Activated CD8-positive, alpha-beta memory T cell treated with anti-CD3 and anti-CD28 coated beads for 48 hours (primary cell): Measurements from ENCODE around the gene C1orf210.

Source experiments
- DNase-seq, 3 experiments: peaks; one replicate each; pipeline ENCODE4 v3.0.0-alpha.2; 2020; ENCODE audit warnings: low read depth in 2 of 3, low spot score in 2 of 3

The C1orf210 gene

DNA sequence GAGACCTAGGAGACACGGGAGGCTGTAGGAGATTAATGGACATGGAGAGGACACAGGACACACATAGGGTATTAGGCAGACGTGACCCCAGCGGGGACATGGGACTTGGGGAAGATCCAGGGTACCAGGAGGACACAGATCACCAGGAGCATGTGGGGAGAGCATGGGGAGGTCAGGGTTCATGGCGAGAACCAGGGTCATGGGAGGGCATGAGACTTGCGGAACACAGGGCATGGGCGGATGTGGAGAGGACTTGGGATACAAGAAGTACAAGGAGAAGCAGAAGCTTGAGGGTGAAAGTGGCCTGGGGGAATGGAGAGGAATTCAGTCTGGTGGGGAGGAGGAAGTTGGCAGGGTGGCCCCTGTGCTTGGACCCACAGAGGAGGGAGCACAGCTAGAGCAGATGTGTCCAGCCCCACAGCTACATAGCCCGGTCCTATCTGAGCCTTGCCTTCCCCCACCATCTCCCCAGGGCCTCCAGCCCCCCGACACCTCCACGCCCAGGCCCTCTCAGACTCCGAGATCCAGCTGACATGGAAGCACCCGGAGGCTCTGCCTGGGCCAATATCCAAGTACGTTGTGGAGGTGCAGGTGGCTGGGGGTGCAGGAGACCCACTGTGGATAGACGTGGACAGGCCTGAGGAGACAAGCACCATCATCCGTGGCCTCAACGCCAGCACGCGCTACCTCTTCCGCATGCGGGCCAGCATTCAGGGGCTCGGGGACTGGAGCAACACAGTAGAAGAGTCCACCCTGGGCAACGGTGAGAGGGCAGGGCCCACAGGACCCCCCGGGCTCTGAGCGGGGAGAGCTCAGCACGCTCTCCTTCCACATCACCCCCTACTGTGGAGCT is 27.5 kb upstream of the C1orf210 start:
- no peak for DNase-seq

DNA sequence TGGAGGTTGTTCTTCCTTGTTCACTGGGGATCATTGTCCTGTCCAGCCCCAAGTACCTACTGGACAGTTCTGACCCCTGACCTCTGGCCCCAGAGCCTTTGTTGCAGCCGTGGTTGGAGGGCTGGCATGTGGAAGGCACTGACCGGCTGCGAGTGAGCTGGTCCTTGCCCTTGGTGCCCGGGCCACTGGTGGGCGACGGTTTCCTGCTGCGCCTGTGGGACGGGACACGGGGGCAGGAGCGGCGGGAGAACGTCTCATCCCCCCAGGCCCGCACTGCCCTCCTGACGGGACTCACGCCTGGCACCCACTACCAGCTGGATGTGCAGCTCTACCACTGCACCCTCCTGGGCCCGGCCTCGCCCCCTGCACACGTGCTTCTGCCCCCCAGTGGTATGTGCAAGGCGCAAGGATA is 26.8 kb upstream of the C1orf210 start:
- DNase-seq: no peak

DNA sequence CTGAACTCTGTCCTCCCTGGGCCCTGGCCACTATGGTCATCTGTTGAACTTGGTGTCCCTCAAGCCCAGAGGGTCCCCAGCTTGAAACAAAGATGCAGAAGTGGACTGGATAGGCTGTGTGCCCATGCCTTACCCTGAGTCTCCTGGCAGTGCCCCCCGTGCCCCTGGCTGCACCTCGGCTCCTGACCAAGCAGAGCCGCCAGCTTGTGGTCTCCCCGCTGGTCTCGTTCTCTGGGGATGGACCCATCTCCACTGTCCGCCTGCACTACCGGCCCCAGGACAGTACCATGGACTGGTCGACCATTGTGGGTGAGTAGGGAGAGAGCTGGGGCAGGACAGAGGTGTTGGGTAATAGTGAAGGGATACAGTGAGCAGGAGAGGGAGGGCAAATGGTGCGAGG is 26.1 kb upstream of the C1orf210 start:
- DNase-seq: no peak

DNA sequence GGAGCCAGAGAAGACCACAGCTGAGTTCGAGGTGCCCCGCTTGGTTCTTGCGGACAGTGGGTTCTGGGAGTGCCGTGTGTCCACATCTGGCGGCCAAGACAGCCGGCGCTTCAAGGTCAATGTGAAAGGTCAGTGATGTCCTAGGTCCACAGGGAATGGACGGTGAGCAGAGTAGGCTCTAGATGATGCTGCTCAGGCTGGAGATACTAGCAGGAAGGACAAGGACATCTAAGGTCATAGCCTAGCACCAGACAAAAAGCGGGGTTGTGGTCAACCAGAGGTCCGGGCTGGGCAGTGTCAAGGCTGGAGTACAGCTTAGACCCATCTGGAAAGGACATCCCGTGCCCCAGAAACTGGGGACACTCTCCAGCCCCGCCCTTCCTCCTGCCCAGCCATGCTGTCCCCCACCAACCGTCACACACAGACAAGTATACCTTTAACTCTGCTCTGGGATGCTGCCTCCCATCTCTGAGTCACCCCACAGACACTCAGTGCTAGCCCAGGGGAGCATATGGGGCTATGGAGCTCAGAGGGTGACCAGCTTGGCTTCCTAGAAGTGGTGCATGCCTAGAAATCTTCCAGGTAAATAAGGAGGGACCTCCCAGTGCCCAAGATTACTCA is 24.1 kb upstream of the C1orf210 start:
- no peak for DNase-seq

DNA sequence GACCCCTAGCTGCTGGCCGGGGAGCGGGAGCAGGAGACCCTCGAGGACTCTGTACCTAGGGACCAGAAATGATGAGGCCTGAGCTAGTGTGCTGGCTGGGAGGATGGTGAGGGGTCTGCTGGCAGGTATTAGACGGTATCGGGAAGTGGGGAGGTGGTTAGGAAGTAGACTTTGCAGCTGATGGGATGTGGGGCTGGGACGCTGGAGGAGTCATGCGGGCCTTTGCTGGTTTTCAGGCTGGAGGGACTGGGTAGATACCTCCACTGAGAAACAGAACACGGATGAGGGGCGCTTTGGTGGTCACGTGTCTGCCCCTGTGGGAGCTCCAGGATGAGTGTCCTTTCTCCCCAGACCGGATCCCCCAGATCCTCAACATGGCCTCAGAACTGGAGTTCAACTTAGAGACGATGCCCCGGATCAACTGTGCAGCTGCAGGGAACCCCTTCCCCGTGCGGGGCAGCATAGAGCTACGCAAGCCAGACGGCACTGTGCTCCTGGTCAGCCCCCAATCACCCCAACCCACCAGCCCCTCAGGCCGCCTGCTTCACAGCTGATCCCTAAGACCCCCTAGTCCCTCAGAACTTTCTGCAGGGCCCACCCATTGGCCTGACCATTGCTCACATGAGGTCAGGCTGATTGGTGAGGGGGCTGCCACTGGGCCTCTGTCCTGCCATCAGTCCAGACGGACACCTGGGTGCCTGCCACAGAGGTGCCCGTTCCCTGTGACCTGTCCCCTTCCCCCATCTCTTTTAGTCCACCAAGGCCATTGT is 23.4 kb upstream of the C1orf210 start:
- DNase-seq: no peak

DNA sequence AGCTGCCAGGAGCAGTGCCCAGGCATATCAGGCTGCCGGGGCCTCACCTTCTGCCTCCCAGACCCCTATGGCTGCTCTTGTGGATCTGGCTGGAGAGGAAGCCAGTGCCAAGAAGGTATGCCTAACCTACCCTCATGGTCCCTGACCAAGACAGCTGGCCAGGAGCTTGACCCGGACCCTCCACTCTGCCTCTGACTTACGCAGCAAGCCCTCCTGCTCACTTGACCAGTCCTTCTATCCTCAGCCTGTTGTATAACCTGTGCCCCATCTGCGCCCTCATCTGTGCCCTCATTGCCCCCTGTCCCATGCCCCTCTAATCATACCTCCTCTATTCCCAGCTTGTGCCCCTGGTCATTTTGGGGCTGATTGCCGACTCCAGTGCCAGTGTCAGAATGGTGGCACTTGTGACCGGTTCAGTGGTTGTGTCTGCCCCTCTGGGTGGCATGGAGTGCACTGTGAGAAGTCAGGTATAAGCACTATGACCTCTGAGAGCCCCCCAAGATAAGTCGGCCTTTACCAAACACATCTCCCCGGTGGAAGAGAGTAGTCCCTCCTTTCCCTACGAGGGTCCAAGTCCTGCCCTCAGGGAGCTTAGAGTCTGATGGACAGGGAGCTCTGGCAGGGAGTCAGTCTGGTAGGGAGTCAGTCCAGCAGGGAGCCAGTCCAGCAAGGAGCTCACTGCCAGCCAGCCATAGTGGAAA is 22.2 kb upstream of the C1orf210 start:
- no peak for DNase-seq

DNA sequence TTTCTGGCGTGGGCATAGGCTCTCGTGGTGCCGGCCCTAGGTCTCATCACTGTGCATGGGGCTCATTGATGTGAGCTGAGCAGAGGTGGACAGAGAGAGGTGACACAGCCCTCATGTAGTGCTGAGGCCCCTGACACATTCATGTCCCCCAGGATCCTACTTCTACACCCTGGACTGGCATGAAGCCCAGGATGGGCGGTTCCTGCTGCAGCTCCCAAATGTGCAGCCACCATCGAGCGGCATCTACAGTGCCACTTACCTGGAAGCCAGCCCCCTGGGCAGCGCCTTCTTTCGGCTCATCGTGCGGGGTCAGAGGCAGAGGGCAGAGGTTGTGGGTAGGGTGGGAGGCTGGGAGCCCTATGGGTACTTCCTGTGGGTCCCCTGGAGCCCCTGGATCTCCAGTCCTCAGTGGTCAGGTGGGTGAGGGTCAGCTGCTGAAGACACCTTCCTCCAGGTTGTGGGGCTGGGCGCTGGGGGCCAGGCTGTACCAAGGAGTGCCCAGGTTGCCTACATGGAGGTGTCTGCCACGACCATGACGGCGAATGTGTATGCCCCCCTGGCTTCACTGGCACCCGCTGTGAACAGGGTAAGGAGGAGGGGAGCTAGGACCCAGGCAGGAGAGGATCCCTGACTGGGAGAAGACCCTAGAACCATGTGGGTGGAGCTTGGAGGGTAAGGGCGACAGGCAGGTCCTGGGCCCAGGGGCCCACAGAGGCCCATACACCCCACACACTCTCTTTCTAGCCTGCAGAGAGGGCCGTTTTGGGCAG is 21.5 kb upstream of the C1orf210 start:
- DNase-seq: no peak

DNA sequence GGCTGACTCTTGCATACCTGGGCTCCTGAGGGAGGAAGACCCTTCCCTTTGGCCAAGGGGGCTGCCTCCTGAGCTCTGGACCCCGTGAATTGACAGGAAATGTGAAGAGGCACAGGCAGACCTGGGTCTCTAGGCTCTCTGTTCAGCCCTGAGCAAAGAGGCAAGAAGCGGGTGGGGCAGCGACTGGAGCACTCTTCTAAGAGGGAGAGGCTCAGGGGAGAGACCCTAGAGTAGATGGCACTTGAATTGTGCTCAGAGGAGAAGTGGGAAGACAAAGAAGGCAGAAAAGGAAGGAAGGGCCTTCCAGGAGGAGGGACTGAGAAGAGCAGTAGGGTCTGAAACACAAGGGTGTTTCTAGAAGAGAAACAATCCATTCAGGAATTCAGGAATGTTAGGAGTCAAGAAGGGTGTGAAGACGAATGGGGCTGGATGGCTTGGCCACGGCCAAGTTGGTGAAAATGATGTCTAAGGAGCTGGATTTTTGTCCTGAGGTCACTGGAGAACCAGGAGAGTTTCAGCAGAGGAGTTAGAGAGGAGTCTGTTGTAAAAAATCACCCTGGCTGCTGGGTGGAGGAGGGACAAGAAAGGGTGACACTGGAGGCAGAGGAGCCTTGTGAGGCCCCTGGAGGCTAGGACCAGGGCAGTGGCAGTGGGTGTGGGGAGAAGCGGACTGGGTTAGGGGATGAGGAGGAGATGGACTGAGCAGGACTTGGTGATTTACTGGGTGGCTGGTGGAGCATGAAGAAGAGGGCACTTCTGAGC is 20.7 kb upstream of the C1orf210 start:
- DNase-seq: no peak

DNA sequence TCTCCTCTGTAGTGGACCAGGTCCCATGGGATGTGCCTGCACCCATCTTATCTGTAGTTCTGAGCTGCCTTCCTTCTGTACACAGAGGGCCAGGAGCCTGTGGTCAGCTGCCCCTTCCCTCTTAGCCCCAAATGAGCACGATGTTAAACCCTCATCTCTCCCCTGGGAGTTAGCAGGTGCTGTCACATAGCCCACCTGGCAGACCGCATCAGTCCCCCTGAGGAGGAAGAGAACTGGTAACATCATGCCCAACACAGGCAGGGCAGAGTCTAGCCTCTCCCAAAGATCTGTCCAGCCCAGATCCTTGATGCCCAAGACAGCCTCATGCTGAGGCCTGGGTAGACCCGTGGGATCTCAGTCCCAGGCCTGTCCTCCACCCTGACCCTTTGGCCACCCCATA is 20.1 kb upstream of the C1orf210 start:
- DNase-seq: no peak

DNA sequence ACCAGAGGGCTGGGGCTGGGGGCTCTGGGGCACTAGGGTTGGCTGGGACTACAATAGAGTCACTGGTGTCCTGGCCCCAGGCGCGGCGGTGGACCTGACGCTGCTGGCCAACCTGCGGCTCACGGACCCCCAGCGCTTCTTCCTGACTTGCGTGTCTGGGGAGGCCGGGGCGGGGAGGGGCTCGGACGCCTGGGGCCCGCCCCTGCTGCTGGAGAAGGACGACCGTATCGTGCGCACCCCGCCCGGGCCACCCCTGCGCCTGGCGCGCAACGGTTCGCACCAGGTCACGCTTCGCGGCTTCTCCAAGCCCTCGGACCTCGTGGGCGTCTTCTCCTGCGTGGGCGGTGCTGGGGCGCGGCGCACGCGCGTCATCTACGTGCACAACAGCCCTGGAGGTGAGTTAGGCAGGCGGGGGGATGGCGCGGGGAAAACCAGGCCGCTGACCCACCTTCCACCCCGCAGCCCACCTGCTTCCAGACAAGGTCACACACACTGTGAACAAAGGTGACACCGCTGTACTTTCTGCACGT is 19.5 kb upstream of the C1orf210 start:
- DNase-seq: no peak

DNA sequence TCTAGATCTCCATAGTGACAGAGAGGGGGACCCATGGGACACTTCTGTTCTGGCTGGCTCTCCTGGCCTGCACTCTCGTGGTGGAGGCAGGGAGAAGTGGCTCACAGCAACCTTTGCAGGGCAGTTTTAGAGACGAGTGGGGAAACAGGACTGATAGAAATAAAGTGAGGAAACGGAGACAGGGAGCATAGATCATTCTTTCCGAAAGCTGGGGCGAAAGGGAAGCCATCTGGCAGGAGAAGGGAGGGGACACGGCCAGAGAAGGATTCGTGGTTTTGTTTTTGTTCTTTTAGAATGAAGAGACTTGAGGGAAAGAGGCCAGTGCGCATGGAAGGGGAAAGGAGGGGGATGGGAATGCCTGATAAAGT is 18.9 kb upstream of the C1orf210 start:
- DNase-seq: no peak

DNA sequence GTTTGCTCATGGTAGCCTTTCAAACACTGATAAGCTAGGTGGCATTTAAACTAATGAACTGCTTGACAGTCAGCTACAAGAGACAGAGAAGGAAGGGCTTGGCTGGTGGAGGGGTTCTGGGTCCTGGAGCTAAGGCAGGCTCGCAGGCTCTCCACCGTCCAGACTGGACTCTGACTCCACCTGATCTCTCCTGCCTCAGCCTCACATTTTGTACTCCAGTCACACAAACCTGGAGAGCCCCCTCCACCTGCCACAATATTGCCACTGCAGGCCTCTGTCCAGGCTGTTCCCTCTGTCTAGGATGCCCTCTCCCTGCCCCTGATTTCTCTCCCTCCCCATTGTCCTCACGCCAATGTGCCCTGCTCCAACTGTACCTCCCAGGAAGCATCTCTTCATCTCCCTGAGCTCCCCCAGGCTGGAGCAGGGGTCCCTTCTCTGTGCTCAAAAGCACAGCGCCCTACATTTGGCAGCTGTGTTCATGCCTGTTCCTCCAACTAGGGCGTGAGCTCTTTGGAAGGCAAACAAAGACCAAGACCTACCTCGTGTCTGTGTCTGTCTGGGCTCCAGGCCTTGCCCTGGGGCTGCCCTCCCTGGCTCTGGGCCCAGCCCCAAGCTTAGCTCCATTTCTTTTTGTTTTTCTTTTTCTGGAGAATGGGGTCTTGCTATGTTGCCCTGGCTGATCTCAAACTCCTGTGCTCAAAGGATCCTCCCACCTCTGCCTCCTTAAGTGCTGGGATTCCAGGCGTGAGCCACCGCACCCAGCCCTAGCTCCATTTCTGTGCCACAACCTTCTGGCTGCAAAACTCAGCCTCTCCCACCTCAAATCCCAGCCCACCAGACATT is 18.3 kb upstream of the C1orf210 start:
- no peak for DNase-seq

DNA sequence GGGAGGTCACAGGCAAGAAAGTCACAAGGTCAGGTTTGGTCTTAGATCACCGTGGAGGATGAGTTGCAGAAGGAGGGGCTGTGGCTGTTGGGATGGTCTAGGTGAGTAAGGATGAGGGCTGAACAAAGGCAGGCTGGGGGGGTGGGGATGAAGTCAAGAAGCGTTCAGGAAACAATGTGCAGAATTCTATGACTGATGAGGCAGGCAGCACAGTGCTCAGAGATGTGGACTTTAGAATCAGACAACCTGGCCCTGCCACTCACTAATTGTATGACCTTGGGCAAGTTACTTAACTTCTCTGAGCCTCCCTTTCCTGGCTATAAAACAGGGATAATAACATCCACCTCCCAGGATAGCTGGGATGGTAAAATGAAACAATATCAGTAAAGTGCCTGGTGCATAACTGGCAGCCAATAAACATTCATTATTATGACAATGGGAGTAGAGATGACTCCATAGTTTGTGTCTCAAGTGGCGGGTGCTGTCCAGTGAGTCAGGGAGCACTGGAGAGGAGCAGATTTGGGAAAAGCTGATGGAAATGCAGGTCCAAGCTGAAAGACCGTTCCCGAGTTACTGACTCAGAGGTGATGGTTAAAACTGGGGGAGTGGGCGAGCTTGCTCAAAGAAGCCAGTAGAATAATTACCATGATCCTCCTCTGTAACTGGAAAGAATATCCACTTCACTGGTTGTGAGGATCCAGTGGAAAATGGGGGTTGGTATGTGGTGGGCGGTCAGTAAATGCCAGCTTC is 17.5 kb upstream of the C1orf210 start:
- no peak for DNase-seq

DNA sequence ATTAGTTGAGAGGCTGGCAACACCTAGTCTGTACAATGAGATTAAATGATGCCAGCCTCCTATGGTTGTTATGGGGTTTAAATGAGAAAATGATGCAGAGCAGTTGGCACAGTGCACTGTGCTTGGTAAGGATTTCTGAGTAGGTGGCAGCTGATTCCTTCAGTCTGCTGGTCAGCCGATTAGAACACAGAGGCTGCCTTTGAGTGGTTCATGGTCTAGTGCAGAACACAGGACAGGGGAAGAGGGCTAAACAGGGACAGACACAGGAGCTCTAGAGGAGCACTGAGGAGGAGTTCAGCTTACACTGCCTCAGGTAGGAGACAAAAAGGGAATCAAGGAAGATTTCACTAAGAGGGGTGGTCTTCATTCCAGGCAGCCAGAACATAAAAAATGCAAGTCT is 16.8 kb upstream of the C1orf210 start:
- no peak for DNase-seq

DNA sequence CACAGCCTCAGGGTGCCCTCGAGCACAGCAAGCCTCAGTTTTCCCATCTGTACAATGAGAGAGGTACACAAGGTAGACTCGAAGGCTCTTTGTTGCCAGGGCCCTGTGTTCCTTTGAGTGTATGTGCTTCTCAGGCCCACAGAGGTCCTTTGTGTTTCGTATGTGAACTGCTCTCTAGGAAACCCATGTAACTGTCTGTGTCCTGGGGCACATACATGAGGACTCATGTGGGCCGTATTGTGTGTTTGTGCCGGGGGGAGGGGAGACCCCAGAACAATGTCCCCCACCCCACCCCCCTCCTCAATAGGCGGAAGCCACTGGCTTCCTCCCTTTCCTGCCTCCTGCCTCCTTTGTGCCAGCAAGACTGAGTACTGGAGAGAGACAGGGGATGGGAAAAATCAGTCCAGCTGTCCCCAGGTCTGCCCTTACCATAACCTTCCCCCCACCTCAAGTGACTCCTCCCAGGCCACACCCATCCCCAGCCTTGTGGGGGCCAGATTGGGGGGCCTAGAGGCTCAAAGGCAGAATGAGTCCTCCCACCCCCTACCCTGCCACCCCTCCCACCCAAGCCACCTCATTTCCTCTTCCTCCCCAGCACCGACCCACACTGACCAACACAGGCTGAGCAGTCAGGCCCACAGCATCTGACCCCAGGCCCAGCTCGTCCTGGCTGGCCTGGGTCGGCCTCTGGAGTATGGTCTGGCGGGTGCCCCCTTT is 15.2 kb upstream of the C1orf210 start, which contains the start of gene TIE1:
TSS of gene TIE1 (plus strand) at position 605 of the 717 bp plus-strand sequence. CDS start at position 695, 90 bp downstream.
- DNase-seq: no peak

DNA sequence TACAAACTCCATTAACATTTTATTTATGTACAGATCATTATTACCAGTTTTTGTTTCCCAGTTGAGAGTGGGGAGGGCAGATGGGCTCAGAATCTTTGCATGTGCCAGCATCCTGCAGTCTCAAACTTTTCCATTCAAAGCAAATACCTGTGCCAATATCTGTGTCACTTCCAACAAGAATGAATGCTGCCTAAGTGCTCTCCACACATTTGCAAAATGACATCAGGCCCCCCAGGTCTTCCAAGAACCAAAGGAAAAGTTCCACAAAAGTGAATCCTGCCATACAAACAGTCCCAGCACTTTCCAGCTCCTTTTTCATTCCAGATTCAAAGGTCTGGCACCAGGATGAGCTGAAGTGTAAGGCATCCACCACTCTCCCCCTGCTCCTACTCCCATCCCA is 13.7 kb upstream of the C1orf210 start:
- no peak for DNase-seq

DNA sequence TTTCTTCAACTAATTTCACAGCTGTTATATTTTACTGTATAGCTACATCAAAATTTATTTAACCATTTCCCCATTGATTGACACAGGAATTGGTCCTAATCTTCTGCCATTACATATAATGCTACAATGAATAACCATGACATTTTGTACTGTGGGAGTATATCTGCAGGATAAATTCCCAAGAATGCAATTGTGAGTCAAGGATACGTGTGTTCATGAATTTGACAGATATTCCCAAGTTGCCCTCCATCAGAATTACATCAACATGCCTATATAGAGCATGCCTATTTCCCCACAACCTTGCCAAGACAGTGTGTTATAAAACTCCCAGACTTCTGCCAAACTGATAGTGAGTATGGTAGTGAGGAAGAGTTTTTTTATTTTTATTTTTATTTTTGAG is 12.7 kb upstream of the C1orf210 start:
- DNase-seq: no peak
